Upper lobe of left lung (tissue), 6 donors: Measurements from ENCODE around the gene SPPL3. TPM values are rescaled to one million over a fixed set of nuclear protein-coding genes. Genes with fewer than 3 reads are reported as not detected.

Source experiments
- ATAC-seq, 2 donors: fragments of 200-7000 bp; cut with Tn5 transposase; one replicate each; pipeline ENCODE4 v1.9.1; 2022; ENCODE audit warnings: mild to moderate bottlenecking in 2 of 2, moderate library complexity in 2 of 2; ENCODE audit not compliant: low FRiP score in 2 of 2
- DNase-seq, 2 donors: peaks; one replicate each; pipeline ENCODE4 v3.0.0-alpha.2; 2019 to 2020
- H3K27ac ChIP-seq, 4 donors: fragments of 200-600 bp; sonication (generic); one replicate each; pipeline ENCODE4 v1.5.1; 2016 to 2019
- H3K27me3 ChIP-seq, 4 donors: fragments of 200-600 bp; sonication (generic); one replicate each; pipeline ENCODE4 v1.5.1; 2017 to 2019
- H3K36me3 ChIP-seq, 4 donors: fragments of 200-600 bp; sonication (generic); one replicate each; pipeline ENCODE4 v1.5.1; 2016 to 2019
- H3K4me1 ChIP-seq, 4 donors: fragments of 200-600 bp; sonication (generic); one replicate each; pipeline ENCODE4 v1.5.1; 2018 to 2019
- H3K4me3 ChIP-seq, 4 donors: fragments of 200-600 bp; sonication (generic); one replicate each; pipeline ENCODE4 v1.5.1; 2017 to 2019; ENCODE audit warnings: mild to moderate bottlenecking in 2 of 4, moderate library complexity in 1 of 4
- H3K9me3 ChIP-seq, 4 donors: fragments of 200-600 bp; sonication (generic); one replicate each; pipeline ENCODE4 v1.5.1; 2018 to 2019
- CTCF ChIP-seq, 6 experiments: fragments of 450-650 bp in 4 of 6; fragments of 200-600 bp in 2 of 6; sonication (generic) in 2 of 6; IDR thresholded peaks; one replicate each; pipeline ENCODE4 v1.5.1; 2016 to 2019; ENCODE audit warnings: antibody characterized with exemption in 6 of 6
- EP300 ChIP-seq, 4 donors: sonication (generic); formaldehyde crosslinking; IDR thresholded peaks; one replicate each; pipeline ENCODE4 v1.5.1; 2017; ENCODE audit warnings: antibody characterized with exemption in 4 of 4, control low read depth in 2 of 4
- POLR2A ChIP-seq, 4 donors: fragments of 450-650 bp; IDR thresholded peaks; one replicate each; pipeline ENCODE4 v1.5.1; 2016 to 2017; ENCODE audit warnings: antibody characterized with exemption in 4 of 4, mild to moderate bottlenecking in 2 of 4
- POLR2AphosphoS5 ChIP-seq, 2 donors: sonication (generic); formaldehyde crosslinking; IDR thresholded peaks; one replicate each; pipeline ENCODE4 v1.5.1; 2017; ENCODE audit warnings: antibody characterized with exemption in 2 of 2
- WGBS, 2 donors: methylation state at CpG; one replicate each; pipeline ENCODE4 v1.1.5; 2017 to 2018; 5-methylcytosine and 5-hydroxymethylcytosine counted together
- total RNA-seq, 6 donors: library from RNA; depleted of rRNA in 4 of 6; stranded (reverse); fragments of >200 nt in 4 of 6; gene quantifications; one replicate each; pipeline versions ENCODE4 v1.1.0 to v1.2.1, GENCODE V29; 2016 to 2021
- donor health status: DM: no; HTN: no; CAD: no; lungs with moderate emphysema.
- donor health status: DM: no; HTN: yes; CAD: no; lungs with severe emphysema.

The SPPL3 gene
- total RNA-seq, 6 donors from 2014 or later, result 17.8 to 44.3 (median 23.2) TPM

- TF ChIP-seq EP300 (IDR thresholded peaks at IDR 0.05) (no peak), POLR2AphosphoS5 (IDR thresholded peaks at IDR 0.05) (no peak), POLR2A (IDR thresholded peaks at IDR 0.05) (no peak), CTCF (IDR thresholded peaks at IDR 0.05) (no peak)
These were observed 13.2 kb downstream of the SPPL3 start for GRCh38 chr12:120890963-120891362.

GRCh38 chr12:120887253-120888043 is 16.7 kb downstream of the SPPL3 start:
- WGBS, 2 donors, result 70 to 80% methylated on average over 5 of the region's 5 CpGs
- H3K27ac ChIP-seq, result no peak overlapping the region
- H3K36me3 ChIP-seq, result no peaks in the 10 kb centered on the region
- no peaks in the 10 kb centered on the region for H3K27me3 ChIP-seq
- H3K4me1 ChIP-seq, result peaks cover 9 to 24% (median 19%) of the 10 kb centered on the region in 4 donors
- TF ChIP-seq EP300 (IDR thresholded peaks at IDR 0.05), result no peak
- TF ChIP-seq CTCF (IDR thresholded peaks at IDR 0.05), result no peak
- TF ChIP-seq POLR2AphosphoS5 (IDR thresholded peaks at IDR 0.05), result no peak
- TF ChIP-seq POLR2A (IDR thresholded peaks at IDR 0.05), result no peak
- no peaks in the 10 kb centered on the region for H3K9me3 ChIP-seq
- H3K4me3 ChIP-seq, result no peak overlapping the region
- no peak for ATAC-seq
- no peak for DNase-seq

More at GRCh38 chr12:120890963-120891362, 13.2 kb downstream of the SPPL3 start:
- peaks cover 0 to 4% (median 0%) of the 10 kb centered on the region in 4 donors for H3K36me3 ChIP-seq
- no peak for DNase-seq
- WGBS, 2 donors, result 67% methylated on average over 2 of the region's 2 CpGs
- peaks cover 7 to 20% (median 16%) of the 10 kb centered on the region in 4 donors for H3K4me1 ChIP-seq
- H3K4me3 ChIP-seq, result no peak overlapping the region
- ATAC-seq, result no peak
- no peaks in the 10 kb centered on the region for H3K27me3 ChIP-seq
- H3K27ac ChIP-seq, result no peak overlapping the region
- H3K9me3 ChIP-seq, result no peaks in the 10 kb centered on the region

GRCh38 chr12:120886199-120887018 is 17.7 kb downstream of the SPPL3 start:
- TF ChIP-seq POLR2A (IDR thresholded peaks at IDR 0.05), result no peak
- no peak for TF ChIP-seq POLR2AphosphoS5 (IDR thresholded peaks at IDR 0.05)
- TF ChIP-seq EP300 (IDR thresholded peaks at IDR 0.05), result no peak
- TF ChIP-seq CTCF (IDR thresholded peaks at IDR 0.05), result no peak
- no peak for DNase-seq
- no peaks in the 10 kb centered on the region for H3K9me3 ChIP-seq
- H3K27ac ChIP-seq, result no peak overlapping the region
- H3K4me3 ChIP-seq, result no peak overlapping the region
- no peaks in the 10 kb centered on the region for H3K27me3 ChIP-seq
- H3K36me3 ChIP-seq, result no peaks in the 10 kb centered on the region
- ATAC-seq, result no peak
- 74 to 76% methylated on average over 4 of the region's 4 CpGs for WGBS, 2 donors
- peaks cover 6 to 27% (median 12%) of the 10 kb centered on the region in 4 donors for H3K4me1 ChIP-seq

GRCh38 chr12:120885521-120885920 is 18.6 kb downstream of the SPPL3 start:
- WGBS, 2 donors, result 77 to 96% methylated on average over 2 of the region's 2 CpGs
- H3K4me1 ChIP-seq, result peaks cover 3 to 19% (median 6%) of the 10 kb centered on the region in 4 donors
- H3K4me3 ChIP-seq, result no peak overlapping the region
- H3K9me3 ChIP-seq, result no peaks in the 10 kb centered on the region
- DNase-seq, result no peak
- no peaks in the 10 kb centered on the region for H3K27me3 ChIP-seq
- no peaks in the 10 kb centered on the region for H3K36me3 ChIP-seq
- no peak overlapping the region for H3K27ac ChIP-seq
- ATAC-seq, result no peak
- TF ChIP-seq POLR2A (IDR thresholded peaks at IDR 0.05) (no peak), EP300 (IDR thresholded peaks at IDR 0.05) (no peak), CTCF (IDR thresholded peaks at IDR 0.05) (no peak), POLR2AphosphoS5 (IDR thresholded peaks at IDR 0.05) (no peak)
